Fibroblast of lung (primary cell): ENCODE measurements around the gene DSC3.

Experiments used
- CTCF ChIP-seq, 2 donors: IDR thresholded peaks in 1 of 2; conservative IDR thresholded peaks in 1 of 2; 1 replicate in 1 of 2; 2 replicates in 1 of 2; pipeline ENCODE4 v1.5.1; 2011 to 2012; ENCODE audit warnings: low read length in 2 of 2, control low read depth in 1 of 2, inconsistent platforms in 1 of 2, low read depth in 1 of 2, mild to moderate bottlenecking in 1 of 2
- EZH2 ChIP-seq: IDR thresholded peaks from 2 replicates; pipeline ENCODE4 v1.5.1; 2012; ENCODE audit warnings: low read length, control low read depth, mild to moderate bottlenecking; ENCODE audit errors: missing control alignments

GRCh38 chr18:30989141-30989540 is 53.4 kb downstream of the DSC3 start:
- TF ChIP-seq CTCF (conservative IDR thresholded peaks at IDR 0.05 in 1 of 2, IDR thresholded peaks at IDR 0.05 in 1 of 2; ENCODE audit: low read depth in 1 of 2, low read length in 2 of 2) (no peak), EZH2 (no peak)
